Hepatocyte (in vitro differentiated cells): Measurements from ENCODE around the gene EXOC2. TPM values are rescaled to one million over a fixed set of nuclear protein-coding genes. Genes with fewer than 3 reads are reported as not detected.
"Not testable (repeated sequence)": the region's sequence is repeated elsewhere in the genome, so short reads cannot be mapped to it uniquely, and the experiment has no call there.

Experiments
- DNase-seq: peaks from one replicate; pipeline ENCODE4 v3.0.0-alpha.2; 2016; ENCODE audit warnings: low spot score
- H2AFZ ChIP-seq: fragments of 200-600 bp; sonication (generic); 2 replicates; pipeline ENCODE4 v1.6.0; 2016; ENCODE audit warnings: antibody characterized with exemption, mild to moderate bottlenecking
- H3K27ac ChIP-seq: fragments of 200-600 bp; sonication (generic); 2 replicates; pipeline ENCODE4 v1.5.1; 2016; ENCODE audit warnings: mild to moderate bottlenecking
- H3K27me3 ChIP-seq: fragments of 200-600 bp; sonication (generic); 2 replicates; pipeline ENCODE4 v1.6.1; 2016
- H3K36me3 ChIP-seq: fragments of 200-600 bp; sonication (generic); replicated peaks from 2 replicates; pipeline ENCODE4 v1.5.1; 2016; ENCODE audit warnings: low read depth; ENCODE audit not compliant: insufficient read depth
- H3K4me1 ChIP-seq: fragments of 200-600 bp; sonication (generic); 2 replicates; pipeline ENCODE4 v1.5.1; 2016; ENCODE audit warnings: mild to moderate bottlenecking, moderate library complexity; ENCODE audit not compliant: insufficient read depth
- H3K4me2 ChIP-seq: fragments of 200-600 bp; sonication (generic); 2 replicates; pipeline ENCODE4 v1.6.0; 2016
- H3K4me3 ChIP-seq: fragments of 200-600 bp; sonication (generic); 2 replicates; pipeline ENCODE4 v1.5.1; 2016; ENCODE audit warnings: mild to moderate bottlenecking
- H3K79me2 ChIP-seq: fragments of 200-600 bp; sonication (generic); 2 replicates; pipeline ENCODE4 v1.6.0; 2017; ENCODE audit warnings: mild to moderate bottlenecking
- H3K9me2 ChIP-seq: fragments of 200-600 bp; sonication (generic); replicated peaks from 2 replicates; pipeline ENCODE4 v1.6.0; 2017; ENCODE audit warnings: mild to moderate bottlenecking; ENCODE audit not compliant: insufficient read depth
- H3K9me3 ChIP-seq: fragments of 200-600 bp; sonication (generic); 2 replicates; pipeline ENCODE4 v1.5.1; 2016; ENCODE audit warnings: low read depth, mild to moderate bottlenecking
- H4K20me1 ChIP-seq: fragments of 200-600 bp; sonication (generic); 2 replicates; pipeline ENCODE4 v1.6.0; 2016; ENCODE audit warnings: mild to moderate bottlenecking; ENCODE audit not compliant: insufficient read depth, poor library complexity, severe bottlenecking
- EZH2 ChIP-seq: fragments of 200-600 bp; sonication (generic); IDR thresholded peaks from 2 replicates; pipeline ENCODE4 v1.6.1; 2016; ENCODE audit warnings: antibody characterized with exemption, mild to moderate bottlenecking, borderline replicate concordance
- EZH2phosphoT487 ChIP-seq: fragments of 200-600 bp; sonication (generic); IDR thresholded peaks from one replicate; pipeline ENCODE4 v1.6.1; 2018; ENCODE audit warnings: antibody characterized with exemption, mild to moderate bottlenecking, low read depth, moderate library complexity; ENCODE audit not compliant: unreplicated experiment, severe bottlenecking
- WGBS: methylation state at CpG from one replicate; pipeline ENCODE4 v1.1.6; 2016; ENCODE audit warnings: low lambda C conversion rate; ENCODE audit errors: missing lambda C conversion rate; 5-methylcytosine and 5-hydroxymethylcytosine counted together
- polyA plus RNA-seq: library from polyadenylated mRNA; unstranded; fragments of >200 nt; fragmentation: Nextera tagmentation; extraction: Ambion mirVana; gene quantifications from 2 replicates; pipeline ENCODE4 v1.2.1, GENCODE V29; 2016
- total RNA-seq: library from RNA; depleted of rRNA; stranded (reverse); fragments of >200 nt; gene quantifications from 2 replicates; pipeline ENCODE4 v1.2.3, GENCODE V29; 2014
- TF ChIP-seq, protein P1 (sequence below): fragments of 200-600 bp; sonication (generic); IDR thresholded peaks from 2 replicates; pipeline ENCODE4 v1.5.1; 2016; ENCODE audit warnings: antibody characterized with exemption, mild to moderate bottlenecking; ENCODE audit not compliant: poor library complexity

Gene EXOC2
- total and polyA plus RNA-seq, 2 experiments from 2014 or later, result 15.4 to 27.0 TPM

DNA sequence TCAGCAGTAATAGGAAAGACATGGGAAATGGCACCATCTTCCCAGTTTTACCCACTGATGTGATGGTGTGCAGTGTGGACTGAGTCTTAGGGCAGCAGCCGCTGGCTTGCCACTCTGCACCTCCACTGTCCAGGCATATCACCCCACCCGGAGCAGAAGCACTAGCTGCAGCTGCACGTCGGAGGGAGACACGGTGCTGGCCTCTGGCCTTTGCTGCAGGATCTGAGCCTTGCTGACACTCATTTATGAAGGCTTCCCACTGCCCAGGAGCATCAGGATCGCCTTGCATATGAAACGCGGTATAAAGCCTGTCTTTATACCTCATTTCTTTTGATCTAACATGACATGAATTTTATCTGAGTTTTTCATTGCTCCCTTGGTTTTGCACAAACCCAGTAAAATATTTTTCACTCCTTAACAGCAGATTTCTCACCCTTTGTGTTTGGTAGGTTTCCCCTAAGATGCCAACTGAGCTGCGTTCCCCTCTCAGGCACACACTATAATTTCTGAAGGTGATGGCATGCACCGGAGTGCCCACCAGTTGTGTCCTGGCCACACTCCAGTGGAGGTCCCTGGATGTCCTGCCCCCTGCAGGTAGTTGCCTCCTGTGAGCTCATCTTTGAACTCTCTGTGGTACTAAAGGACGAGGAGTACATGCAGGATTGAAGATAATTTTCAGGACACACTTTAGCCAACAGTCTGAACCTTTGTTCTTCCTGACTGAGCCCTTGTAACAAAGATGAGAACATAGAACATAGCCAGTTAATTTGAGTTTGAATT is 9.0 kb upstream of the EXOC2 start:
- Histone ChIP-seq H3K4me2 (no peak overlapping the region), H3K36me3 (no peaks in the 10 kb centered on the region), H3K9me2 (no peaks in the 10 kb centered on the region), H4K20me1 (no peaks in the 10 kb centered on the region), H3K27me3 (peaks cover 7% of the 10 kb centered on the region), H3K79me2 (no peaks in the 10 kb centered on the region), H3K9me3 (no peaks in the 10 kb centered on the region), H3K4me1 (peaks cover 16% of the 10 kb centered on the region), H2AFZ (no peak overlapping the region), H3K4me3 (no peak overlapping the region), H3K27ac (peak overlapping the region; percentile 60)
- 79% methylated on average over 11 of the region's 11 CpGs for WGBS
- DNase-seq, result no peak
- no peak for TF ChIP-seq EZH2

DNA sequence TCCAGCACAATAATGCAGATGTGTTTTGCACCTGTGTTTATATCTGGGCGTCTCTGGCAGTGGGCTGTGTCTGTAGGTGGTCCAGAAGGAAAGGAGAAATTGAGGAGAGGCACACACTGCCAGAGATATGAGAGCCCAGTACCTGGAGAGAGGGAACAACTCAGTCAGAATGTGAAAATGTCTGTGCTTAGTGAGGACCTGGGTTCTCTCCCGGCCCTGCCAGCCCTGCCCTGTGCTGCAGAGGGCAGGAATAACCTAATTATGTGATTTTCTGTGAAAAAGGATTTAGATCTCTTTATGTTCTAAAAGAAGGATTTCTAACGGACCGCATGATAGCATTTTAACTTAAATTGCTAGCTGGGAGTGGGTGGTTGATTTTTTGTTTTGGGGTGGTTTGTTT is 8.3 kb upstream of the EXOC2 start:
- H3K4me3 ChIP-seq, result no peak overlapping the region
- TF ChIP-seq EZH2 (no peak), EZH2phosphoT487 (no peak)
- TF ChIP-seq, protein P1, sequence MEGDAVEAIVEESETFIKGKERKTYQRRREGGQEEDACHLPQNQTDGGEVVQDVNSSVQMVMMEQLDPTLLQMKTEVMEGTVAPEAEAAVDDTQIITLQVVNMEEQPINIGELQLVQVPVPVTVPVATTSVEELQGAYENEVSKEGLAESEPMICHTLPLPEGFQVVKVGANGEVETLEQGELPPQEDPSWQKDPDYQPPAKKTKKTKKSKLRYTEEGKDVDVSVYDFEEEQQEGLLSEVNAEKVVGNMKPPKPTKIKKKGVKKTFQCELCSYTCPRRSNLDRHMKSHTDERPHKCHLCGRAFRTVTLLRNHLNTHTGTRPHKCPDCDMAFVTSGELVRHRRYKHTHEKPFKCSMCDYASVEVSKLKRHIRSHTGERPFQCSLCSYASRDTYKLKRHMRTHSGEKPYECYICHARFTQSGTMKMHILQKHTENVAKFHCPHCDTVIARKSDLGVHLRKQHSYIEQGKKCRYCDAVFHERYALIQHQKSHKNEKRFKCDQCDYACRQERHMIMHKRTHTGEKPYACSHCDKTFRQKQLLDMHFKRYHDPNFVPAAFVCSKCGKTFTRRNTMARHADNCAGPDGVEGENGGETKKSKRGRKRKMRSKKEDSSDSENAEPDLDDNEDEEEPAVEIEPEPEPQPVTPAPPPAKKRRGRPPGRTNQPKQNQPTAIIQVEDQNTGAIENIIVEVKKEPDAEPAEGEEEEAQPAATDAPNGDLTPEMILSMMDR, result no peak
- peak overlapping the region; percentile 60 for H3K27ac ChIP-seq
- no peak overlapping the region for H2AFZ ChIP-seq
- H3K9me3 ChIP-seq, result no peaks in the 10 kb centered on the region
- H3K27me3 ChIP-seq, result peaks cover 7% of the 10 kb centered on the region
- 68% methylated on average over 4 of the region's 4 CpGs for WGBS
- H3K4me1 ChIP-seq, result peaks cover 16% of the 10 kb centered on the region
- no peaks in the 10 kb centered on the region for H3K9me2 ChIP-seq
- DNase-seq, result no peak
- no peaks in the 10 kb centered on the region for H4K20me1 ChIP-seq
- H3K79me2 ChIP-seq, result no peaks in the 10 kb centered on the region
- no peak overlapping the region for H3K4me2 ChIP-seq
- no peaks in the 10 kb centered on the region for H3K36me3 ChIP-seq

DNA sequence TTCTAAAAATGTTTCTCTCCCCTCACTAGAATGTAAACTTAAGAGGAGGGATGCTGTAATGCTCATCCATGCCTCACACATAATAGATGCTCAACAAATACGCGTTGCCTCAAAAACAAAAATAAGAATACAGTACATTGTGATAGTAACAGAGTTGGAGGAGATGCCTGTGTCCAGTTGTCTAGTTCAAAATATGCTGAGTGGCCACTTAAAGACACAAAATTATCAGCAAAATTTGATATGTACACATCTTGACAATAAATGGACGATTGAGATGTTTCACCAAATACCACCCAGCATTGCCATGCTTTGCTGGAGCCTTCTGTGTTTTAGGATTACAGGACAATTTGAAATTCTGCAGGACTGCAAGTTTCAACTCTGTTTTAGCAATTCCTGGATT is 7.6 kb upstream of the EXOC2 start:
- 93% methylated on average over 3 of the region's 3 CpGs for WGBS
- DNase-seq, result no peak

DNA sequence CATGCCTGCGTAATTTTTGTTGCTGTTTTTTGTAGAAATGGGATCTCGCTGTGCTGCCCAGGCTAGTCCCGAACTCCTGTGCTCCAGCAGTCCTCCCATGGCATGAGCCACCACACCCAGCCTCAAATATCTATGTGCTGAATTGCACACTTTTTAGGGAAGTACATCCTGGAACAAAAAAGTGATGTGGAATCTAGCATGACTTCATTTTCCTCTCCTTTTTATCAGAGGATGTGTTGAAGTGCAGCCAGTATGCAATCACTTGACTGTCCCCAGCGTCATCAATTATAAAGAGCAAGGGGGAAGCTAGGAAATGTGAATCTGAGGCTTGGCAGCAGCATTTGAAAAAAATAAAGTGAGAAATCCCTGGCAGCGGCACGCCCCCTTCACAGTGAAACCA is 6.4 kb upstream of the EXOC2 start:
- Histone ChIP-seq H3K9me2 (no peaks in the 10 kb centered on the region), H3K79me2 (no peaks in the 10 kb centered on the region), H3K36me3 (no peaks in the 10 kb centered on the region), H3K4me3 (no peak overlapping the region), H3K4me2 (peak overlapping the region; percentile 55), H3K9me3 (no peaks in the 10 kb centered on the region), H3K27ac (peak overlapping the region; percentile 61), H3K4me1 (peaks cover 16% of the 10 kb centered on the region), H3K27me3 (peaks cover 7% of the 10 kb centered on the region), H2AFZ (no peak overlapping the region), H4K20me1 (no peaks in the 10 kb centered on the region)
- no peak for DNase-seq
- TF ChIP-seq EZH2, result no peak
- TF ChIP-seq, protein P1, result no peak
- TF ChIP-seq EZH2phosphoT487, result no peak
- 78% methylated on average over 6 of the region's 6 CpGs for WGBS

More for the DNA sequence above, 7.6 kb upstream of the EXOC2 start:
- Histone ChIP-seq H3K27me3 (peaks cover 7% of the 10 kb centered on the region), H3K9me3 (no peaks in the 10 kb centered on the region), H3K4me2 (no peak overlapping the region), H4K20me1 (no peaks in the 10 kb centered on the region), H3K4me1 (peaks cover 16% of the 10 kb centered on the region), H3K79me2 (no peaks in the 10 kb centered on the region), H3K9me2 (no peaks in the 10 kb centered on the region), H3K4me3 (no peak overlapping the region), H2AFZ (no peak overlapping the region), H3K27ac (peak overlapping the region; percentile 61), H3K36me3 (no peaks in the 10 kb centered on the region)
- TF ChIP-seq, protein P1, result no peak
- TF ChIP-seq EZH2 (no peak), EZH2phosphoT487 (no peak)

DNA sequence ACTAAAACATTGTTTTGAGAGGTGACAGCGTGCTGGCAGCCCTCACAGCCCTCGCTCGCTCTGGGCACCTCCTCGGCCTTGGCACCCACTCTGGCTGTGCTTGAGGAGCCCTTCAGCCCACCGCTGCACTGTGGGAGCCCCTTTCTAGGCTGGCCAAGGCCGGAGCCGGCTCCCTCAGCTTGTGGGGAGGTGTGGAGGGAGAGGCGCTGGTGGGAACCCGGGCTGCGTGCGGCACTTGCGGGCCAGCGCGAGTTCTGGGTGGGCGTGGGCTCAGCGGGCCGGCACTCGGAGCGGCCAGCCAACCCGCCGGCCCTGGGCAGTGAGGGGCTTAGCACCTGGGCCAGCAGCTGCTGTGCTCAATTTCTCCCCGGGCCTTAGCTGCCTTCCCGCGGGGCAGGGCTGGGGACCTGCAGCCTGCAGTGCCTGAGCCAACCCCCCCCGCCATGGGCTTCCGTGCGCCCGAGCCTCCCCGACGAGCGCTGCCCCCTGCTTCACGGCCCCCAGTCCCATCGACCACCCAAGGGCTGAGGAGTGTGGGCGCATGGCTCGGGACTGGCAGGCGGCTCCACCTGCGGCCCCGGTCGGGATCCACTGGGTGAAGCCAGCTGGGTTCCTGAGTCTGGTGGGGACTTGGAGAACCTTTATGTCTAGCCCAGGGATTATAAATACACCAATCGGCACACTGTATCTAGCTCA is 1.6 kb upstream of the EXOC2 start:
- H3K4me3 ChIP-seq, H3K9me2 ChIP-seq, H3K36me3 ChIP-seq, H3K4me2 ChIP-seq, H4K20me1 ChIP-seq, H3K27ac ChIP-seq, H2AFZ ChIP-seq, DNase-seq, H3K27me3 ChIP-seq, H3K9me3 ChIP-seq: not testable (repeated sequence)
- Histone ChIP-seq H3K79me2 (peaks cover 31% of the 10 kb centered on the region), H3K4me1 (peaks cover 10% of the 10 kb centered on the region)
- WGBS, result 98% methylated on average over 22 of the region's 40 CpGs
